Endothelial cell of umbilical vein (primary cell): ENCODE measurements around the gene PLEKHA6. TPM values are rescaled to one million over a fixed set of nuclear protein-coding genes. Genes with fewer than 3 reads are reported as not detected.

Experiments used
- BruUV-seq: library from RNA; stranded (reverse); fragments of 400-500 nt; replicated peaks from 2 replicates; lab custom pipeline; 2021; lab: Mats Ljungman, UMichigan
- CTCF ChIA-PET: fragments of 300-600, 350-600 bp; sonication (Branson Sonifier 250); formaldehyde crosslinking; loops from one replicate; lab custom pipeline; 2021; ENCODE audit warnings: antibody characterized with exemption, inconsistent platforms; lab: Charles Lee
- POLR2A ChIA-PET: fragments of 300-600, 350-600 bp; sonication (Branson Sonifier 250); formaldehyde crosslinking; loops from one replicate; lab custom pipeline; 2021; ENCODE audit warnings: antibody characterized with exemption, inconsistent platforms; lab: Charles Lee
- DNase-seq: peaks from one replicate; pipeline ENCODE4 v3.0.0-alpha.2; 2011; ENCODE audit warnings: low read depth, low spot score
- FAIRE-seq: peaks from 2 replicates; lab custom pipeline; 2011; peaks lifted over from hg19 to GRCh38; lab: Jason Lieb, UNC
- H2AFZ ChIP-seq: 2 replicates; pipeline ENCODE4 v1.6.0; 2012; ENCODE audit warnings: low read depth, low read length, control low read depth, inconsistent platforms
- H3K27ac ChIP-seq: 2 replicates; pipeline ENCODE4 v1.5.1; 2011; ENCODE audit warnings: low read depth, mild to moderate bottlenecking, control low read depth, low read length, moderate library complexity; ENCODE audit not compliant: insufficient read depth
- H3K27me3 ChIP-seq, 2 experiments: 2 replicates each; pipeline versions ENCODE4 v1.6.0 to v1.6.1; 2011; ENCODE audit warnings: low read length in 2 of 2, mixed read lengths in 1 of 2; ENCODE audit not compliant: control insufficient read depth in 2 of 2, insufficient read depth in 2 of 2
- H3K36me3 ChIP-seq, 2 experiments: 2 replicates in 1 of 2; 3 replicates in 1 of 2; pipeline ENCODE4 v1.5.1; 2011; ENCODE audit warnings: low read length in 2 of 2, mild to moderate bottlenecking in 1 of 2, moderate library complexity in 1 of 2; ENCODE audit not compliant: control insufficient read depth in 2 of 2, insufficient read depth in 2 of 2; ENCODE audit errors: extremely low read depth in 1 of 2
- H3K4me1 ChIP-seq: 3 replicates; pipeline ENCODE4 v1.5.1; 2011; ENCODE audit warnings: mild to moderate bottlenecking, low read length; ENCODE audit not compliant: control insufficient read depth, insufficient read depth; ENCODE audit errors: extremely low read depth
- H3K4me2 ChIP-seq: 2 replicates; pipeline ENCODE4 v1.6.1; 2011; ENCODE audit warnings: low read length, control low read depth, mixed read lengths; ENCODE audit not compliant: insufficient read depth
- H3K4me3 ChIP-seq, 3 experiments: fragments of 200-600 bp in 1 of 3; sonication (generic), shearing (Covaris generic) in 1 of 3; replicated peaks in 1 of 3; 2 replicates each; pipeline ENCODE4 v1.5.1; 2011 to 2016; ENCODE audit warnings: control low read depth in 3 of 3, low read length in 3 of 3, mild to moderate bottlenecking in 2 of 3, inconsistent platforms in 1 of 3, low read depth in 1 of 3, moderate library complexity in 1 of 3; ENCODE audit not compliant: insufficient read depth in 1 of 3
- H3K79me2 ChIP-seq: 2 replicates; pipeline ENCODE4 v1.6.0; 2012; ENCODE audit warnings: low read length, inconsistent platforms; ENCODE audit not compliant: control insufficient read depth, insufficient read depth
- H3K9ac ChIP-seq: replicated peaks from 2 replicates; pipeline ENCODE3; 2011; ENCODE audit warnings: low read length, control low read depth; ENCODE audit not compliant: insufficient read depth; ENCODE audit errors: extremely low read depth
- H3K9me1 ChIP-seq: replicated peaks from 3 replicates; pipeline ENCODE4 v1.6.0; 2011; ENCODE audit warnings: mild to moderate bottlenecking, low read length; ENCODE audit not compliant: control insufficient read depth, insufficient read depth; ENCODE audit errors: extremely low read depth
- H3K9me3 ChIP-seq: replicated peaks from 2 replicates; pipeline ENCODE4 v1.5.1; 2012; ENCODE audit warnings: low read length, inconsistent platforms; ENCODE audit not compliant: control insufficient read depth, insufficient read depth
- H4K20me1 ChIP-seq: replicated peaks from 2 replicates; pipeline ENCODE3; 2011; ENCODE audit warnings: mild to moderate bottlenecking, low read length; ENCODE audit not compliant: control insufficient read depth, insufficient read depth; ENCODE audit errors: extremely low read depth
- CTCF ChIP-seq, 2 donors: IDR thresholded peaks; 1 replicate in 1 of 2; 2 replicates in 1 of 2; pipeline ENCODE4 v1.5.1; 2011; ENCODE audit warnings: low read length in 2 of 2, mild to moderate bottlenecking in 2 of 2, moderate library complexity in 2 of 2, control low read depth in 1 of 2, inconsistent platforms in 1 of 2, low read depth in 1 of 2; ENCODE audit not compliant: insufficient read depth in 1 of 2; ENCODE audit errors: extremely low read depth in 1 of 2
- EZH2 ChIP-seq: IDR thresholded peaks from 2 replicates; pipeline ENCODE4 v1.6.1; 2012; ENCODE audit warnings: borderline replicate concordance, low read depth, mild to moderate bottlenecking, moderate library complexity, low read length, inconsistent platforms; ENCODE audit not compliant: severe bottlenecking
- FOS ChIP-seq: IDR thresholded peaks from 2 replicates; pipeline ENCODE4 v1.6.1; 2011; ENCODE audit warnings: mild to moderate bottlenecking, low read length, moderate library complexity, borderline replicate concordance; ENCODE audit not compliant: insufficient read depth
- GATA2 ChIP-seq: IDR thresholded peaks from 2 replicates; pipeline ENCODE4 v1.7.0; 2011; ENCODE audit warnings: low read depth, mild to moderate bottlenecking, moderate library complexity, mixed read lengths, low read length; ENCODE audit not compliant: insufficient read length, insufficient read depth
- JUN ChIP-seq: IDR thresholded peaks from 2 replicates; pipeline ENCODE4 v1.6.1; 2011; ENCODE audit warnings: borderline replicate concordance, low read depth; ENCODE audit not compliant: insufficient read length, insufficient read depth
- MAX ChIP-seq: IDR thresholded peaks from 2 replicates; pipeline ENCODE4 v1.6.1; 2011; ENCODE audit not compliant: insufficient read depth, insufficient read length
- MYC ChIP-seq: IDR thresholded peaks from one replicate; pipeline ENCODE4 v1.6.1; 2011; ENCODE audit warnings: mild to moderate bottlenecking, low read depth, low read length
- POLR2A ChIP-seq: IDR thresholded peaks from 2 replicates; pipeline ENCODE4 v1.6.1; 2012; ENCODE audit warnings: low read depth, mild to moderate bottlenecking, control low read depth, low read length
- POLR2AphosphoS5 ChIP-seq: IDR thresholded peaks from 2 replicates; pipeline ENCODE4 v1.6.1; 2012; ENCODE audit warnings: low read depth, mild to moderate bottlenecking, control low read depth, low read length, moderate library complexity; ENCODE audit not compliant: insufficient read depth
- dilution Hi-C: fragments of 300-500 bp; cut with MboI; formaldehyde crosslinking; loops from one replicate; pipeline ENCODE4 v1.15.0; 2019; ENCODE audit warnings: low sequenced_read_pairs; ENCODE audit not compliant: extremely low pct_ligation_motif_present
- intact Hi-C: fragments of 100-400 bp; cut with micrococcal nuclease; formaldehyde crosslinking; loops from one replicate; pipeline ENCODE4 v1.10.0; 2022
- polyA plus RNA-seq, 4 experiments: library from polyadenylated mRNA; depleted of rRNA in 3 of 4; stranded (reverse) in 3 of 4; unstranded in 1 of 4; fragments of >200 nt; gene quantifications; 2 replicates each; pipeline versions ENCODE4 v1.2.1 to v1.2.3, GENCODE V29; 2011 to 2012; ENCODE audit warnings: missing spikeins in 1 of 4
- total RNA-seq: library from RNA; stranded (reverse); gene quantifications from 2 replicates; pipeline ENCODE4 v1.2.3, GENCODE V29; 2021

PLEKHA6 gene
- total and polyA plus RNA-seq, 2 donors (not counting 3 experiments of a cell fraction or from before 2014, with no cell fraction given) = 2.1 to 15.0 TPM

GRCh38 chr1:204285436-204286305 is 74.1 kb downstream of the PLEKHA6 start:
- no peaks in the 10 kb centered on the region for H4K20me1 ChIP-seq
- peaks cover 5% of the 10 kb centered on the region for H3K4me1 ChIP-seq
- dilution Hi-C loops = no loop called here
- no peaks in the 10 kb centered on the region for H3K79me2 ChIP-seq
- no peak overlapping the region for H3K27ac ChIP-seq
- TF ChIP-seq JUN = no peak
- no peak for TF ChIP-seq FOS
- no peak for TF ChIP-seq MAX
- TF ChIP-seq GATA2 = no peak
- TF ChIP-seq POLR2A = no peak
- no peak for TF ChIP-seq CTCF (IDR thresholded peaks at IDR 0.05; ENCODE audit: extremely low read depth in 1 of 2, insufficient read depth in 1 of 2, low read depth in 1 of 2, low read length in 2 of 2)
- TF ChIP-seq POLR2AphosphoS5 = no peak
- TF ChIP-seq EZH2 = no peak
- TF ChIP-seq MYC = no peak
- H2AFZ ChIP-seq = no peak overlapping the region
- no peak overlapping the region for H3K9ac ChIP-seq
- no peak overlapping the region for H3K4me2 ChIP-seq
- ChIA-PET POLR2A (no interaction called here), CTCF (interaction anchor here (1.1 to 1.5 kb wide), 3 partner anchors 11 to 48 kb away, joined by 3 to 4 read pairs (median 3); no protein-coding TSS in a partner anchor)
- no peak for FAIRE-seq
- intact Hi-C loops = no loop called here
- no peak overlapping the region for H3K4me3 ChIP-seq
- DNase-seq = no peak
- no peaks in the 10 kb centered on the region for H3K27me3 ChIP-seq
- H3K36me3 ChIP-seq = no peaks in the 10 kb centered on the region
- no peaks in the 10 kb centered on the region for H3K9me1 ChIP-seq
- BruUV-seq = no TSS peak
- H3K9me3 ChIP-seq = no peaks in the 10 kb centered on the region
